Panc1 (cell line): Measurements from ENCODE around the gene STOX2. TPM values are rescaled to one million over a fixed set of nuclear protein-coding genes. Genes with fewer than 3 reads are reported as not detected.

Experiments
- total RNA-seq: library from RNA; stranded (reverse); gene quantifications from one replicate; pipeline ENCODE4 v1.2.1, GENCODE V29; 2021; ENCODE audit not compliant: unreplicated experiment

STOX2 gene
- total RNA-seq, 1 experiment from 2014 or later = 10.6 TPM

Other genes with a start within 250 kb of the STOX2 start
- 27.4 TPM for gene RWDD4, start 246.1 kb upstream of the STOX2 start, total RNA-seq
- gene TRAPPC11, start 246.0 kb upstream of the STOX2 start, total RNA-seq = 21.1 TPM